Subcutaneous adipose tissue (tissue), 4 donors: Measurements from ENCODE around the gene DPY30. TPM values are rescaled to one million over a fixed set of nuclear protein-coding genes. Genes with fewer than 3 reads are reported as not detected.

Experiments used
- CTCF ChIP-seq: fragments of 450-650 bp; IDR thresholded peaks from one replicate; pipeline ENCODE4 v1.5.1; 2016; ENCODE audit warnings: low read depth, mild to moderate bottlenecking, control low read depth, antibody characterized with exemption, moderate library complexity
- total RNA-seq, 4 donors: library from RNA; depleted of rRNA; stranded (reverse); fragments of >200 nt; gene quantifications; one replicate each; pipeline ENCODE4 v1.1.0, GENCODE V29; 2016

The DPY30 gene
- total RNA-seq, 4 donors from 2014 or later: 22.2 to 69.3 (median 51.8) TPM

GRCh38 chr2:31989946-31990345, 49.7 kb downstream of the DPY30 start:
- TF ChIP-seq CTCF: no peak

GRCh38 chr2:31987454-31988220, 52.0 kb downstream of the DPY30 start:
- no peak for TF ChIP-seq CTCF

GRCh38 chr2:31986906-31987305, 52.7 kb downstream of the DPY30 start:
- TF ChIP-seq CTCF: no peak

GRCh38 chr2:31983762-31984467, 55.7 kb downstream of the DPY30 start:
- no peak for TF ChIP-seq CTCF

GRCh38 chr2:31980674-31981356, 58.8 kb downstream of the DPY30 start:
- TF ChIP-seq CTCF: no peak

GRCh38 chr2:31979956-31980355, 59.6 kb downstream of the DPY30 start:
- no peak for TF ChIP-seq CTCF

GRCh38 chr2:31979018-31979417, 60.6 kb downstream of the DPY30 start:
- no peak for TF ChIP-seq CTCF
